Colonic mucosa (tissue), 4 donors: ENCODE data around the gene VLDLR. TPM values are rescaled to one million over a fixed set of nuclear protein-coding genes. Genes with fewer than 3 reads are reported as not detected.

Experiments used
- DNase-seq: peaks from one replicate; pipeline ENCODE4 v3.0.0-alpha.2; 2020
- H3K27ac ChIP-seq: fragments of 200-600 bp; one replicate; pipeline ENCODE4 v1.8.0; 2021
- H3K27me3 ChIP-seq: fragments of 200-600 bp; one replicate; pipeline ENCODE4 v1.8.0; 2021
- H3K36me3 ChIP-seq: fragments of 200-600 bp; one replicate; pipeline ENCODE4 v1.8.0; 2021
- H3K4me1 ChIP-seq: fragments of 200-600 bp; one replicate; pipeline ENCODE4 v1.8.0; 2021; ENCODE audit warnings: mild to moderate bottlenecking
- H3K4me3 ChIP-seq: fragments of 200-600 bp; one replicate; pipeline ENCODE4 v1.8.0; 2021
- H3K9ac ChIP-seq, 2 donors: one replicate each; pipeline ENCODE4 v1.7.0; 2013; ENCODE audit warnings: control low read depth in 2 of 2, low read depth in 2 of 2, low read length in 2 of 2
- H3K9me3 ChIP-seq: fragments of 200-600 bp; one replicate; pipeline ENCODE4 v1.8.0; 2021
- CTCF ChIP-seq: fragments of 200-600 bp; IDR thresholded peaks from one replicate; pipeline ENCODE4 v1.8.0; 2022; ENCODE audit warnings: antibody characterized with exemption, mild to moderate bottlenecking
- intact Hi-C: fragments of 100-400 bp; cut with DNase I; formaldehyde crosslinking; loops from one replicate; pipeline ENCODE4 v1.14.1; 2022
- total RNA-seq, 2 donors: library from RNA; stranded (reverse); fragmentation: NEBNext Ultra II Directional in 1 of 2; extraction: Animal tissue kit (Norgen Biotek cat#: 25700) in 1 of 2; gene quantifications; one replicate each; pipeline ENCODE4 v1.2.1, GENCODE V29; 2021
- donor health status: healthy.
- donor health status: DM: no; HTN: no; CAD: no.
- donor health status: DM: no; HTN: no; CAD: no.

Gene VLDLR
- total RNA-seq, 2 donors from 2014 or later, result 7.9 to 21.5 TPM

GRCh38 chr9:2601785-2602378, 19.7 kb upstream of the VLDLR start:
- intact Hi-C loops, result no loop called here
- no peak for DNase-seq
- no peaks in the 10 kb centered on the region for H3K36me3 ChIP-seq
- H3K27ac ChIP-seq, result no peak overlapping the region
- H3K9ac ChIP-seq, result no peak overlapping the region
- no peaks in the 10 kb centered on the region for H3K9me3 ChIP-seq
- no peak for TF ChIP-seq CTCF
- H3K4me3 ChIP-seq, result no peak overlapping the region
- H3K4me1 ChIP-seq, result no peaks in the 10 kb centered on the region
- H3K27me3 ChIP-seq, result no peaks in the 10 kb centered on the region

- Histone ChIP-seq H3K9ac (no peak overlapping the region), H3K27ac (no peak overlapping the region), H3K4me3 (no peak overlapping the region), H3K4me1 (no peaks in the 10 kb centered on the region), H3K9me3 (no peaks in the 10 kb centered on the region), H3K27me3 (no peaks in the 10 kb centered on the region), H3K36me3 (no peaks in the 10 kb centered on the region)
- no peak for DNase-seq
- intact Hi-C loops, result no loop called here
- TF ChIP-seq CTCF, result no peak
Observed at GRCh38 chr9:2602704-2603116, 18.9 kb upstream of the VLDLR start.

GRCh38 chr9:2603621-2604020, 18.0 kb upstream of the VLDLR start:
- Histone ChIP-seq H3K4me1 (no peaks in the 10 kb centered on the region), H3K9ac (no peak overlapping the region), H3K27me3 (no peaks in the 10 kb centered on the region), H3K36me3 (no peaks in the 10 kb centered on the region), H3K27ac (no peak overlapping the region), H3K4me3 (no peak overlapping the region), H3K9me3 (no peaks in the 10 kb centered on the region)
- intact Hi-C loops, result no loop called here
- no peak for DNase-seq
- TF ChIP-seq CTCF, result no peak

GRCh38 chr9:2605246-2605645, 16.3 kb upstream of the VLDLR start:
- no peak for DNase-seq

GRCh38 chr9:2608276-2608675, 13.3 kb upstream of the VLDLR start:
- no peak overlapping the region for H3K4me3 ChIP-seq
- no peaks in the 10 kb centered on the region for H3K27me3 ChIP-seq
- no peak overlapping the region for H3K27ac ChIP-seq
- no peak overlapping the region for H3K9ac ChIP-seq
- intact Hi-C loops, result no loop called here
- H3K9me3 ChIP-seq, result no peaks in the 10 kb centered on the region
- TF ChIP-seq CTCF, result no peak
- no peaks in the 10 kb centered on the region for H3K4me1 ChIP-seq
- no peak for DNase-seq
- H3K36me3 ChIP-seq, result no peaks in the 10 kb centered on the region

More at GRCh38 chr9:2605246-2605645, 16.3 kb upstream of the VLDLR start:
- no peaks in the 10 kb centered on the region for H3K9me3 ChIP-seq
- TF ChIP-seq CTCF, result no peak
- intact Hi-C loops, result no loop called here
- H3K27ac ChIP-seq, result no peak overlapping the region
- H3K27me3 ChIP-seq, result no peaks in the 10 kb centered on the region
- no peak overlapping the region for H3K9ac ChIP-seq
- no peaks in the 10 kb centered on the region for H3K4me1 ChIP-seq
- no peak overlapping the region for H3K4me3 ChIP-seq
- no peaks in the 10 kb centered on the region for H3K36me3 ChIP-seq
